HFF-Myc (cell line): ENCODE data around the gene FMO2.

Experiments
- DNase-seq: peaks from one replicate; pipeline ENCODE4 v3.0.0-alpha.2; 2011; ENCODE audit warnings: low read depth; ENCODE audit errors: extremely low read depth
- H3K4me3 ChIP-seq: replicated peaks from 2 replicates; pipeline ENCODE4 v1.5.1; 2011; ENCODE audit warnings: low read depth, mild to moderate bottlenecking, control low read depth, low read length
- TF ChIP-seq, protein P1 (sequence below): IDR thresholded peaks from 2 replicates; pipeline ENCODE4 v1.5.1; 2012; ENCODE audit warnings: mild to moderate bottlenecking, low read depth, low read length, control low read depth; ENCODE audit errors: missing control alignments

FMO2 gene

DNA sequence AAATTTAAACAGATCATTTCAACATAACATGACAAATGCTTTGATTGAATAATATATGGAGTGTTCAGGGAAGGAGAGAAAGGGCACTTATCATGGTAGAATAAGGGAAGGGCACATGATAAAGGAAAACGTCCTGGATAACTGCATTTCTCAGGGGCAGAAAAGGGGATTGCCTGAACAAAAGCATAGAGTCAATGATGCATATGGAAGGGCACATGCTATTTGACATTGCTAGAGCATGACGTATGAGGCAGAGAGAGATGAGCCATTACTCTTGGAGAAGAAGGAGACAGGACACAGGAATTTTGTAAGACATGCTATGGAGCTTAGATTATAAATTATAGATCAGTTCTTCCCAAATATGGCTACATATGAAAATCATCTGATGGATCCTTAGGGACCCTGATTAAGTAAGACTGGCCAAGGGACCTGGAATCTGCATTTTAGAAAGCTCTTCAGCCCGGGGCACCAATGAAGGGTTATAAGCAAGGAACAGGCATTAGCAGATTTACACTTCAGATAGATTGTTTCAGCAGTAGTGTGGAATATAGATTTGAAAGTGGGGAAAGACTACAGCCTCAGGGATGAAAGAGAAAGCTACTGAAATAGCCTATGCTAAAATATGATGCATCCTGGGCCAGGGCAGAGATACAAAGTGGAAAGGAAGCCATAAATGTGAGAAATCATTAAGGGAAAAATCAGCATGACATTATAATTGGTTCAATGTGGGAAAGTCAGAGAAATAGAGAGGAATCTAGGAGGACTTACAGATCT is 21.3 kb downstream of the FMO2 start:
- no peak overlapping the region for H3K4me3 ChIP-seq
- DNase-seq: no peak
- TF ChIP-seq, protein P1, sequence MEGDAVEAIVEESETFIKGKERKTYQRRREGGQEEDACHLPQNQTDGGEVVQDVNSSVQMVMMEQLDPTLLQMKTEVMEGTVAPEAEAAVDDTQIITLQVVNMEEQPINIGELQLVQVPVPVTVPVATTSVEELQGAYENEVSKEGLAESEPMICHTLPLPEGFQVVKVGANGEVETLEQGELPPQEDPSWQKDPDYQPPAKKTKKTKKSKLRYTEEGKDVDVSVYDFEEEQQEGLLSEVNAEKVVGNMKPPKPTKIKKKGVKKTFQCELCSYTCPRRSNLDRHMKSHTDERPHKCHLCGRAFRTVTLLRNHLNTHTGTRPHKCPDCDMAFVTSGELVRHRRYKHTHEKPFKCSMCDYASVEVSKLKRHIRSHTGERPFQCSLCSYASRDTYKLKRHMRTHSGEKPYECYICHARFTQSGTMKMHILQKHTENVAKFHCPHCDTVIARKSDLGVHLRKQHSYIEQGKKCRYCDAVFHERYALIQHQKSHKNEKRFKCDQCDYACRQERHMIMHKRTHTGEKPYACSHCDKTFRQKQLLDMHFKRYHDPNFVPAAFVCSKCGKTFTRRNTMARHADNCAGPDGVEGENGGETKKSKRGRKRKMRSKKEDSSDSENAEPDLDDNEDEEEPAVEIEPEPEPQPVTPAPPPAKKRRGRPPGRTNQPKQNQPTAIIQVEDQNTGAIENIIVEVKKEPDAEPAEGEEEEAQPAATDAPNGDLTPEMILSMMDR: no peak

DNA sequence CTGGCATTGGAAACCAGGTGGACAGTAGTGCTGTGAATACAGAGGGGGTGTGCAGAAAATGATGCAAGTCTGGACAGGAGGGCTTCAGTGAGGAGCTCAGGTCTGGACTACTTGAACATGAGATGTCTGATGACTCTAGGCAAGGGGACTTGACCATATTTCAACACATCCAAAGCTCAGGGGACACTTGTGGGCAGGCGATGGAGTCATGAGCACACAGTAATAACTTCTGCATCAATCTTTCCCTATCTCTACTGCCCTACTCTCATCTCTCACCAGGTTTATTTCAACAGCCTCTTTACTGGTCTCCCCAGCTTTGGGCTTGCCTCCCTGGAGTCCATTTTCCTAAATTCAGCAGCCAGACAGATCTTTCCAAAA is 21.9 kb downstream of the FMO2 start:
- TF ChIP-seq, protein P1: no peak
- DNase-seq: no peak
- no peak overlapping the region for H3K4me3 ChIP-seq

DNA sequence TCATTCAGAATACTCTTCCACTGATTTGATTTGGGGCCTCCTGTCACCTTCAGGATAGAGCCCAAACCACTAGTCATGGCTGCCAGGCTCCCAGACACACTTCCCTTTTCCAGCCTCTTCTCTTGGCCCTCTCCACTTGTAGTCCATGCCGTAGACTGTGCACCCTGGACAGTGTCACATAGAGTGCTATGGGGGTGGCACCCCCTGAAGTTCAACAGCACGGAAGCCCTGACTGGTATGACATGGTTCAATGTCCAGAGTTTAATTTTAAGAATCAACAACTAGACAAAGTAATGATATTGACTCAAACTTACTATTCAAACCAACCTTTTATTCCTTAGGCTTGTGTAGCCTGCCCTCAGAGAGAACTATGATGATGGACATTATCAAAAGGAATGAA is 22.3 kb downstream of the FMO2 start:
- TF ChIP-seq, protein P1: no peak

DNA sequence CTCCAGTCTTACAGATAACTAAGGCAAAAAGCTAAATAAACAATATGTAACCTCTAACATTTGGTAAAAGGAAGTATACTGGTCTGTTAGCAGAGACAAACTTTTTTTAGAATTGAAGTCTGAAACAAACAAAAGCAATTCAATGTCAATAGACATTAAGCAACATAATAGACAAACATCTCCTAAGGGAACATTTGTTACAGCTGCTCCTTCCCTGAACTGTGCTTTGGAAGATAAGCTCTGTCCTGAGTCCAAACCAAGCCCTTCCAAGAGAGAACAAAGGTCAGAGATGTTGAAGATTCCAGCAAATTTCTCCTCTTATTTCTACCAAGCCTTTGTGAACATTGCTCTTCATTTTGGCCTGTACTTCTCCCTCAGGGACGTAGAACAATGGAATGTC is 25.3 kb downstream of the FMO2 start:
- DNase-seq: no peak

More for the DNA sequence above, 22.3 kb downstream of the FMO2 start:
- no peak for DNase-seq
- no peak overlapping the region for H3K4me3 ChIP-seq

DNA sequence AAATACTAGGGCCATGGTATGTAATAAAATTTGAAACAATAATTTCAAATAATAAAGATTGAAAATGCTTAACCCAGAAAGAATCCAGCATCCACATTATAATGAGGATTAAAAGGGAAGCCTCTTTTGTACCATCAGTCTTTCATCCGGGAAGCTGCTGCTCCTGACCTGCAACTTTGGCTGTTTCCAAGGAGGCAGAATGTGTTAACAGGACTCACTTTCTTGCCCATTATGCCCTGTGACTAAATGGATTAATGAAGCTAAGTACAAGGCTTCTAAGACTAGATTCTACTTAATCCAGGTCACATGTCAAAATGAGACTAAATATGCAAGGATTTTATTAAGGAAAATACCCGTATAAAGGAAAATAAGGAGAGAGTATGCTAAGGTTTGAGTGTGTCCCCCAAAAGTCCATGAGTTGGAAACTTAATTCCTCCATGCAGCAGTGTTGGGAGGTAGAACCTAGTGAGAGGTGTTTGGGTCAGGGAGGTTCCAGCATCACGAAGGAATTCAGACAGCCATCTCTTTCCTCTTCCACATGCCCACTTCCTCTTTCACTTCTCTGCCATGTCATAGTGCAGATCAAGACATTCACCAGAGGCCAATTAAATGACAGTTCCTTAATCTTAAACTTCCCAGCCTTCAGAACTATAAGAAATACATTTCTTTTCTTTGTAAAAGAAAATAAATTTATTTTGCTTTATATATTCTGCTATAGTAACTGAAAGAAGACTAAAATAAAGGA is 27.7 kb downstream of the FMO2 start:
- TF ChIP-seq, protein P1: no peak
- no peak for DNase-seq
- no peak overlapping the region for H3K4me3 ChIP-seq

More for the DNA sequence above, 25.3 kb downstream of the FMO2 start:
- H3K4me3 ChIP-seq: no peak overlapping the region
- TF ChIP-seq, protein P1: no peak

DNA sequence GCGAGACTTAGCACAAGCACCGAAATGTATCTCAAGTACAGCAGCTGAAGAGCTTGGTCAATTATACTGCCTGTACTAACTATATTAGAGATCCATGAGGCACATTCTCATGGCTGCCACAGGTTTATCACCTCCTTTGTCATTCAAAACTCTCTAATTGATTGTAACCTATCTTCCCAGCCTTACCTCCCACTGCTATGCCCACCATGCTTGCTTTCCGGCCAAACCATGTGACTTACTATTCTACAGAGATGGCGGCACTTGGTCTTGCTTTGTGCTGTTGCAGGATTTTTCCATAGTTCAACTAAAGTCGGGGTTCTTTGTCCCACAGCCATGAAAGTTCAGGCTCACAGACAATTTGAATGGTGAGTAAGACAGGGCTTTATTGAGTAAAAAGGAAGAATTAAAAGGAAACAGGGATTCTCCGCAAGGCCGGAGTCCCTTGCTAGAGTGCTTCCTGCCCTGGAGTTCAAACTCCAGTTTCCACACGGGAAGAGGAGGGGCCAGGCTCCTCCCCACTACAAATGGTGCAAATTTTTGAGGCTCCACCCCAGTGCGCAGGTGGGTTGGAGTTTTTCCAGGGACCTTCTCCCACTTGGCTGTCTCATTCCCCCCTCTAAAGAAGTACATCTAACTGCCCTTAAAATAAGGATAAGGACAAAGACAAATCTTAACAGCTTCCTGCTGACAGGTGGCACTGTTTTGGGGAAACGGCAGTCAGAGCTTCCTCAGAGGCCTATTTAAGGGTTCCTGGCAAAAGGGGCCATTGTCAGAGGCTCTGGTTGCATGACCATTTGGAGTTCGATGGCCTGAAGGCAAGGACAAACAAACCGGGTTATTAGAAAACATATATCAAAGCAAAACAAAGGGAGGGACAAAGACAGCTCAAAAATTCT is 28.7 kb downstream of the FMO2 start:
- TF ChIP-seq, protein P1: no peak
- no peak for DNase-seq
- H3K4me3 ChIP-seq: no peak overlapping the region
